Mesothelial cell of epicardium (in vitro differentiated cells): Measurements from ENCODE around the gene RFPL3. TPM values are rescaled to one million over a fixed set of nuclear protein-coding genes. Genes with fewer than 3 reads are reported as not detected.

Experiments used
- DNase-seq, 2 experiments: peaks; one replicate each; pipeline ENCODE4 v3.0.0; 2021; ENCODE audit warnings: low spot score in 2 of 2; ENCODE audit not compliant: unreplicated experiment in 2 of 2
- H3K27ac Mint-ChIP-seq: 2 replicates; pipeline ENCODE4 v1.8.0; 2021; ENCODE audit warnings: mixed read lengths
- H3K27me3 Mint-ChIP-seq: 2 replicates; pipeline ENCODE4 v1.8.0; 2021; ENCODE audit warnings: low read depth, mixed read lengths
- H3K36me3 Mint-ChIP-seq: 2 replicates; pipeline ENCODE4 v1.8.0; 2021; ENCODE audit warnings: mixed read lengths
- H3K4me1 Mint-ChIP-seq: 2 replicates; pipeline ENCODE4 v1.8.0; 2021; ENCODE audit warnings: mixed read lengths
- H3K4me3 Mint-ChIP-seq: 2 replicates; pipeline ENCODE4 v1.8.0; 2021; ENCODE audit warnings: mild to moderate bottlenecking, moderate library complexity, mixed read lengths
- H3K9me3 Mint-ChIP-seq: 2 replicates; pipeline ENCODE4 v1.8.0; 2021; ENCODE audit warnings: mixed read lengths
- CTCF ChIP-seq: fragments of 200-600 bp; sonication (generic); IDR thresholded peaks from one replicate; pipeline ENCODE4 v1.5.0; 2021; ENCODE audit warnings: antibody characterized with exemption; ENCODE audit not compliant: unreplicated experiment
- total RNA-seq: library from RNA; stranded (reverse); gene quantifications from 3 replicates; pipeline ENCODE4 v1.2.1, GENCODE V29; 2021

The RFPL3 gene
- total RNA-seq, 1 donor from 2014 or later = not detected

GRCh38 chr22:32331918-32332725, 25.5 kb upstream of the RFPL3 start:
- Mint-ChIP-seq H3K27me3 (peaks cover 19% of the 10 kb centered on the region), H3K9me3 (no peaks in the 10 kb centered on the region), H3K36me3 (no peaks in the 10 kb centered on the region), H3K4me1 (no peaks in the 10 kb centered on the region), H3K4me3 (no peak overlapping the region), H3K27ac (no peak overlapping the region)
- no peak for DNase-seq
- no peak for TF ChIP-seq CTCF

DNA sequence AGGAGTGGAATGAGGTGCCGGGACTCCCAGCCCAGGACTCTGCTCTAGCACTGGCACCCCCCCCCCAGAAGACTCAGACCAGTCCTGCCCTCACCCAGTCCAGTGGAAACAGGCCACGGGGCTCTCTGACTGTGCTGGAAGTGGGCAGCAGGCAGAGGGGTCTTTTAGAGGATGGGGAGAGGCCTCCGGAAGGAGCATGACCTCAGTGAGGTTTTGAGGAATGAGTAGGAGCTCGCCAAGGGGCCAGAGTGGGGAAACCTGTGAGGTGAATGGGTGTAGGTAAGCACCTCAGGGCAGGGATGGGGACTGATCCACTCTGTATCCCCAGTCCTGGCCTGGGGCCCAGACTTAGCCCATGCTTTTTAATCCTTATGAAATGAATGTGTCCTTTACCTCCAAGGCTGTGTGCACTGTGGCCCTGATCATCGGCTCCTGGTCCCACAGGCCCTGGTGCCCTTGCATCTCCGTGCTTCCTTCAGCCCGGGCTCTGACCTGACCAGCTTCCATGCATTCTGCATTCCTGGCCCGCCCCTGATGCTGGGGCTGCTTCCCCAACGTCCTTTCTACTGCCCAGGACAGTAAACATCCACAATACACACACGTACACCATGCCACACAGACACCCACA, 24.4 kb upstream of the RFPL3 start:
- Mint-ChIP-seq H3K36me3 (no peaks in the 10 kb centered on the region), H3K4me3 (no peak overlapping the region), H3K27ac (no peak overlapping the region), H3K4me1 (peaks cover 2% of the 10 kb centered on the region), H3K9me3 (no peaks in the 10 kb centered on the region), H3K27me3 (peaks cover 25% of the 10 kb centered on the region)
- DNase-seq = no peak
- TF ChIP-seq CTCF = no peak

DNA sequence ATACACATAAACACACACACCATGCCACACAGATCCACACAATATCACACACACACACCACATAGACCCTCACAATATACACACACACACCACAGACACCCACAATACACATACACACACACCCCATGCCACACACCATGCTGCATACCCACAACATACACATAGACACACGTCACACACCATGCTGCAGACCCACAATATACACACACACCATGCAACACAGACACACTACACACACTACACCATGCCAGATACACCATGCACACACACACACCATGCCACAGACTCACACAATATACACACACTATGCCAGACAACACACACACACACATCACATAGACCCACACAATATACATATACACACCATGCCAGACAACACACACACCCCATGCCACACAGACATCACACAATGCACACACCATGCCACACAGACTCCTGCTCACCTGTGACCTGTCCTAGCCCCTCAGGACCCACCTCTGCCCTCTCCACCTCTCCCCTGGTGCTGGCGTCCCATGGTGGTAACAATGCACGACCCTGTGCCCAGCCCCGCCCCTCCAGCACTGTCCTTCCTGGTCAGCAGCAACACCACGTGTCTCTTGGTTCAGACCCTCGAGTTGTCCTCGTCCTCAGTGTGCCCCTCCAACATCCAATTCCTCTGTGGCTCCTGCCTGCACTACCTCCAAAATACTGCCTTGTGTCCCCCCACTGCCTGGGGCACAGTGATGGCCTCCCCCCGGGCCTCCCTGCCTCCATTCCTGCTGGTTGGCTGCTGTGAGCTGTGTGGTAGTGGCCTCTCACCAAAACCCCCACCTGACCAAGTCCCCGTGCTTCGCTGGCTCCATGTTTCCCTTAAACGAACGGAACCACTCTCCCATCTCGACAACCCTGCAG, 23.7 kb upstream of the RFPL3 start:
- H3K27ac Mint-ChIP-seq = no peak overlapping the region
- no peak for DNase-seq
- H3K9me3 Mint-ChIP-seq = no peaks in the 10 kb centered on the region
- H3K36me3 Mint-ChIP-seq = no peaks in the 10 kb centered on the region
- no peak overlapping the region for H3K4me3 Mint-ChIP-seq
- peaks cover 2% of the 10 kb centered on the region for H3K4me1 Mint-ChIP-seq
- TF ChIP-seq CTCF = no peak
- peaks cover 31% of the 10 kb centered on the region for H3K27me3 Mint-ChIP-seq

DNA sequence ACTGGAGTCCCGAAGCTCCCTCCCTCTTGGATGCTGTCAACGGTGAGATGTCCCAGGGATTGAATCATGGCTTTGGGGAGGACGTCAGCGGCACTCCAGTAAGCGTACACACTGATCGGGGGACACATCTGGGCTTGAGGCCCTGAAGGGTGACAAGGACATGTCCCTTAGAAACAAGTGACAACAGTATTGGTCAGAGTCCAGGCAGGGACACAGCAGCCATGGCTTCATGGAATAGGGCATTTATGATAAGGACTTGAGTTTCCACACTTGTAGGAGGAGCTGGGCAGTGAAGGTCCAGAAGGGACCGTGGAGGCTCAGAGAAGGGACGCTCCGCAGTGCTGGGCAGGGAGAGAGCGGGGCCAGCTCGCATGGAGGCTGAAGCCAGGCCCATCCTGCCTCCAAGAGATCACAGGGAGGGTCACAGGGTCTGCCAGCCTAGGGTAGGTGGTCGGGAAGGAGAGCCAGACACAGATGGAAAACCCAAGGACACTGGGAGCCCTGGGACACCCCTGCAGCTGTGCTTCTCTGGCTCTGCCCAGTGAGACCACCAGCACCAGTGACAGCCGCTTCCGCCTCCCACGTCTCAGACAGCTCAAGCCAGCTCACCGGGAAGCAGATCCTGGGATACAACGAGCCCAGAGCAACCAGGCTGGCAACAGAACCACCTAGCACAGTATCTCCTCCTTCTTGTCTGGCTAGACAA, 22.9 kb upstream of the RFPL3 start:
- DNase-seq = no peak
- peaks cover 2% of the 10 kb centered on the region for H3K4me1 Mint-ChIP-seq

More for the DNA sequence above, 22.9 kb upstream of the RFPL3 start:
- peaks cover 36% of the 10 kb centered on the region for H3K27me3 Mint-ChIP-seq
- H3K27ac Mint-ChIP-seq = no peak overlapping the region
- no peaks in the 10 kb centered on the region for H3K36me3 Mint-ChIP-seq
- no peaks in the 10 kb centered on the region for H3K9me3 Mint-ChIP-seq
- no peak overlapping the region for H3K4me3 Mint-ChIP-seq
- TF ChIP-seq CTCF = no peak
